GM18861 (cell line): ENCODE data around the gene TSEN54.

Source experiments
- ATAC-seq: cut with Tn5 transposase; IDR thresholded peaks from one replicate; pipeline ENCODE4 v1.9.1; 2021; ENCODE audit not compliant: unreplicated experiment

Gene TSEN54

GRCh38 chr17:75503976-75504346 lies 12.4 kb upstream of the TSEN54 start:
- ATAC-seq: no peak

DNA sequence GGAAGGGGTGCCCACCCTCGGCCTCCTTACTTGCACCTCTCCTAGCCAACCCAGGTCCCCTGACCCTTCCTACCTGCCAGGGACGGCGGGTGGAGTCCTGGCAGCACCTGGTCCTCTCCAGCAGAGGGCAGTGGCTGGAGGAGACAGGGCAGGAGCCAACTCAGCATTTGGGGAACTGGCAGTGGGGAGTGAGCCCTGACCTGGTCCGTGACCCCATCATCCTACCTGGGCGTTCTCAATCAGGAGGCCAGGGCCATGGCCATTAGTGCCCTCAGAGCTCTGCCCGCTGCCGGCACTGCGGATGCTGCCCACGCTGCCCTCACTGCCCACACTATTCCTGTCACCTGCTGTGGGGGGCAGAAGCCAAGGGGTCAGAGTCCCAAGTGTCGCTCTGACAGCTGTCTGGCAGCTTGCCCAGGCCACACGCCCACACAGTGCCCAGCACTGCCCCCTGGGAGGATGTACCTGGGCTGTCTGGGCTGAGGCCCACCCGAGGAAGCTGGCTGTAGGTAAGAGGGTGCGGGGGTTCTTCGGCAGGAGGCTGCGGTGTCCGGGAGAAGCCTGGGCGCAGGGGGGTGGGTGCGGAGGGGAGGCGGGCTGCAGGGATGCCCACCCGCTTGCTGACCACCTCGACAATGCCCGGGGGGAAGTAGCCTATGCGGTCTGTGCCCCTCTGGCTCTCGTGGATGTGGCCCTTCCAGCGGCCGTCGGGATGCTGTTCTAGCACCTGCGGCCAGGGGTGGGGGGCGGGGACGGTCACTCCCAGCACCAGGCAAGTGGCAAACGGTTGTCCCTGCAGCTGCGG lies 11.8 kb upstream of the TSEN54 start:
- no peak for ATAC-seq

GRCh38 chr17:75505152-75505409 lies 11.2 kb upstream of the TSEN54 start:
- ATAC-seq: no peak

- no peak for ATAC-seq
These were observed 10.7 kb upstream of the TSEN54 start for GRCh38 chr17:75505640-75506039.

DNA sequence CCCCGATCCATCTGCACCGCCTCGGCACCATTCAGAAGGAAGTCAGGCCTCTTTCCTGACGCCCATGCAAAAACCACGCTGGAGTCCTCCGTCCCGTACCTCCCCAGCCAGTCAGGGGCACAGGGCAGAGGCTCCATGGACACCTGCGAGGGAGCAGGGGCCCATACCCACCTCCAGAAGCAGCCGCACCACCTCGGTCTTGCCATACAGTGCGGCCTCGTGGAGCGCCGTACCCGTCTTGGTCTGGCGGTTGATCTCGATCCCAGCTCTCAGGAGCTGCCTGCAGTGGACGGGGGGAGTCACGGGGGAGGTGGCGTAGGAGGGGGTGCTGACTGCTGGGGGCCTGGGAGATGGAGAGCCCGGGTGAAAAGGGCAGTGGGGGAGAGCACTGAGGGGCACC lies 10.2 kb upstream of the TSEN54 start:
- ATAC-seq: no peak

DNA sequence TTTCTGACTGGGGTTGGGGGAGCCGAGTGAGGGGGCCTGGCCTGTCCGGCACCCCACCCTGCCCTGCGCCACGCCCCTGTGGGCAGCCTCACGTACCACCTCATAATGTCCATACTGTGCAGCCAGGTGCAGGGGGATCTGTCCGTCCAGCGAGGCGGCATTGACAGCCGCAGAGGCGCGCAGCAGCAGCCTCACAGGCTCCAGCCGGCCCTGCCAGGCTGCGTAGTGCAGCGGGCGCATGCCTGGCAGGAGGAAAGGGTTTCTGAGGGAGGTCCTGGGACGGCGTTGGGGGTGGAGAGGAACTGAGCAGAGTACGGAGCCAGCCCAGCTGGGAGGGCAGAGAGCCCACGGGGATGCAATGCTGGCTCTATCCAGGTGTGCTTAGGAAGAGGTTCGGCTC lies 9.4 kb upstream of the TSEN54 start:
- ATAC-seq: no peak

DNA sequence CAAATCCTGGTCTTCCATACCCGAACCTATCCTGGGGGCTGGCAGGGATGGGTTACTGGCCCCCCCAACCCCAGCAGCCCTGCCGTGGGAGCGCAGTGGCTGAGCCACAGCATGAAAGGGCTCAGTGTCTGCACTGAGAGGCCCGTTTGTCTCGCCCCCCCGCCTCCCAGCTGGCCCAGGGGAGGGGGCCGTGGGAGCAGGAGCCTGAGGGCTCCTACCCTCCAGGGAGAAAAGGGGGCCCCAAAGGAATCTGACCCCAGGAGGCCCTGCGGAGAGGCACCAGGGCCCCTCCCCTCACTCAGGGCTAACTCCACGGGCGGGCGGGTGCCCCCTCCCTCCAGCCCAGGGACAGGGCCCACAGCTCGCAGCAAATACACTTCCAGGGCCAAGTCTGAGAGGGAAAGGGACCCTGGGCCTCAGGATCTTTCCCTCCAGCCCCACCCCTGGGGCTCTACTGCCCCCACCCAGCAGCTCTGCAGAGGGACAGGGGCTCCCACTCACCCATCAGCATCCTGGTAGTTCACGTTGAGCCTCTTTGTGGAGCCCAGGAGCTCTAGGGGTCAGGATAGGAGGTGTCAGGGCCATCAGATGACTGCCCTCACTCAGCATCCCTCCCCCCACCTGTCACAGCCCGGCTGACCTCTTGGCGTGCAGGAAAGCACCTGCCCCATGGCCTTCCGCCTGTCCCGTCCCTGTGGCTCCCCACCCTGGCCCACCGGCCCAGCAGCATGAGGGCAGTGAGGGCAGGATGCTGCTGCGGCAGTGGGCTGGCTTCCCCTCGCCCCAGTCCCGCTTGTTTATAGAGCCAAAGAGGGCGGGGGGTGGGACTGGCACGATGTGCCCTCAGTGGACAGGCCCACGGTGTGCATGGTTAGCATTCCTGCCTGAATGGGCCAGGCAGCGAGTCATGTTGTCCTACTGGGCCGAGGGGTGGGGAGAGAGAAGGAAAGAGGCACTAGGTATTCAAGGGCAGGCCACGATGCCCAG lies 8.3 kb upstream of the TSEN54 start:
- no peak for ATAC-seq

DNA sequence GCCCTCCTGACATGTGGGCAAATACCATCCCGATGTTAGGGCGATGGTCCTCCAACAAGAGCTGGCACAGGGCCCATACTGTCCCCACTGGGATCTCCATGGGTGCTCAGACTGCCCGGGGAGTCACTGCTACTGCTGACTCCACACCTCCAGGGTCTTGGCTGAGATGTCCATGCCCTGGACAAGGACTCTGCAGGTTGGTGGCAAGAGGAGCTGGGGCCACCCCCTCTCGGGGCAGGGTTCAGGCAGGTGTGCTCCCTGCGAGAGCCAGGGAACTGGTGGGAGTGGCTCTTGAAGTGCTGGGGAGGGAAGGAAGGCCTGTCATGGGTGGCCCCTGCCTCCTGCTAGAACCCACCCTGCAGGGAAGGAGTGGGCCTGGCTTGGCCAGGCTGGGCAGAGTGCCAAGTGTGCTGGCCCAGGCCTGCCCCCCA lies 7.4 kb upstream of the TSEN54 start:
- no peak for ATAC-seq

DNA sequence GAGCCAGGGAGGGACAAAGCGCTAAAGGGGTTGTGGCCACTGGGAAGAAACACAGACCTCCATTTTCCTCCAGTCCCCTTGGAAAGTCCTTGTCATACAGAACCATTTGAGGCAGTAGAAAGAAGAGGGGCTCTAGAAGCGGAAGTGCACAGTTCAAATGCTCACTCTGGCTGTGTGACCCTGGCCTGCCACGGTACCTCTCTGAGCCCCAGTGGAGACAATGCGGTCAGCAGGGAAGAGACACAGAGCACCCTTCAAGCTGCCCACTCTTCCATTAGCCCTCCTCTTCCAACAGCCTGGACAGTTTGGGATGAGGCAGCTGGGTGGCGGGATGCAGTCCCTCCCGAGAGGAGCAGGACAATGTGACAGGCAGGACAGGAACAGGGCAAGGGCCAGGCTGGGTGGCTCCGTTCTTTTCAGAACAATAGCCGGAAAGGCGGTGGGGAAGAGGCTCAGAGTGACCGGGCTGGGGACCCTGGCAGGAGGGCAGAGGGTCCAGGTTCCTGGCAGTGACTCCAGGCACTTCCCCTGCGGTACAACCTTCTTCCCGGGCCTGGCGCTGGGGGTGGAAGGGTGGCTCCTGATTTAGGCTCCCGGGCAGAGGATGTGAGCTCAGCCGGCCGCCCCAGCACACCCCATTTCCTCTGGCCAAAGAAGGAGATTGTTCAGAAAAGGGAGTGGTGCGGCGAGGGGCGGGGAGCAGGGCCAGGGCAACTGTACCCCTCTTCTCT lies 6.6 kb upstream of the TSEN54 start:
- no peak for ATAC-seq

- no peak for ATAC-seq
These were observed 5.1 kb upstream of the TSEN54 start for GRCh38 chr17:75511270-75511609.

- no peak for ATAC-seq
These were observed 4.4 kb upstream of the TSEN54 start for GRCh38 chr17:75511610-75512575.

DNA sequence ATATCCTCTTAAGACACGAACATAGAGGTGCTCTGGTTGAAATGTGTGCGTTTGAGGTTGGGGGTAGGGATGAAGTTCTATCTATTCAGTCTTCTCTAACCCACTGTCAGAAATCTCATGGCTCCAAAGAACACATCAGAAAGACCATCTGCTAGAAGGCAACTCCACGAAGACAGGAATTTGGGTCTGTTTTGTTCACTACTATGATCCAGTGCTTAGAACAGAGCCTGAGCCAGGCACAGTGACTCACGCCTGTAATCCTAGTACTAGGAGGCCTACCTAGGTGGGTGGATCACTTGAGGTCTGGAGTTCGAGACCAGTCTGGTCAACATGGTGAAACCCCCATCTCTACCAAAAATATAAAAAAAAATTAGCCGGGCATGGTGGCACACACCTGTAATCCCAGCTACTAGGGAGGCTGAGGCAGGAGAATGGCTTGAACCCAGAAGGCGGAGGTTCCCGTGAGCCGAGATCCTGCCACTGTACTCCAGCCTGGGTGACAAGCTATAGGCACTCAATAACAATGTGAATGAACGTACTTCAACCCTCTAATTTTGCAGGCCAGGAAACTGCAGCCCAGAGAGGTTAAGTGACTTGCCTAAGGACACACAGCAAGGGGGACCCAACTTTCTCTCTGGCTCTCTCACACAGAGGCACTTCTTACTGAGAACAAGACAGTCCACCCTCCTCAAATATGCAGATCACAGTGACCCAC lies 3.2 kb upstream of the TSEN54 start:
- no peak for ATAC-seq

- ATAC-seq: no peak
These were observed 2.7 kb upstream of the TSEN54 start for GRCh38 chr17:75513641-75514000.

DNA sequence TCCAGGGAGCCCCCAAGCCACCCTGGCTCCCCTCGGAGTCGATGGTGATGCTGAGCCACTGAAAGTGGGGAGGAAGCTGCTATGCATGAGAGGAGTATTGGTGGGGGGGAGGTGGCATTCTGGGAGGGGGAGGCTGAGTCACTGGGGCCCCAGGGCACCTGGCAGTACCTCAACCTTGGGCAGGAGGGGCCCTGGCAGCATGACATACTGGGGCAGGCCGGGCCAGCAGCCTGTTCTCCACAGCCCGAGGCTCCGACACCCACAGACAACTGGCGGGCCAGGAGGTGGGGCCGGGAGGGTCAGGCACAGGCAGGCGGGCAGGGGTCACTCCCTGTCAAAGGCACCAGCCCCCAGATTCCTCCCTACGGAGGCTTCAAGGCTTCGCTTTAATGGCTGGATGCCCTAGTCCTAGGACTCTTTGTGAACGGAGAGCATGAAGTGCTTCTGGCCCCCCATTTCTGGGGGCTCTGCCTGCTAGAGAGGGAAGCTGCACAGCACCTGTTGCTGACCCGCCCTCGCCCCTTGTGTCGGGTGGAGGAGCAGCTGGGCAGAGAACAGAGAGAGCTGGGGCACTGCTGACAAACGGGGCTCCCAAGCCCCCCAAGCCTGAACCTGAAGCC lies 1.9 kb upstream of the TSEN54 start:
- ATAC-seq: no peak

DNA sequence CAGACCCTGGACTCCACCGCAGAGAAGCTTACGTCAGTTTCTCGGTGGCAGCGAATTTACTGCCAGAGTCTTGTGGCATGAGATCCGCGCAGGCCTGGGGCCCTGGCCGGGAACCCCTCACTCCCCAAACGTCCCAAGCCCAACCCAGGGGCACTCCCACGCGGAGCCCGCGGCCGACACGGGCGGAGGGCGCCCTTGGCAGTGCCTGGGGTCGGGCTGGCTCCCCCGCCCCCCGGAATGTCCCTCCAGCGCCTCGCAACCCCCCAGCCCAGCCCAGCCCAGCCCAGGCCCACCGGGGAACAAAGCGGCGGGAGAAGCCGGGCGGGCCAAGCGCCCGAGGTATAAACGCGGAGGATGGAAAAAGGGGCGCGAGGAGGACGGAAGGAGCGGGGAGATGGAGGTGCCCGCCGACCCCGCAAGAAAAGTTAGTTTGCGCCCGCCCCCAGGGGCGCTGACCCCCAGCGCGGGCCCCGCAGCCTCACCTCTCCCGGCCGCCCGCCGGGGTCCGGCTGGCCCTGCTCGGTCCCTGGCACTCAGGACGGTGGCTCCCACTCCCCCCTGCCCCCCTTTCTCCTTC lies 1.3 kb upstream of the TSEN54 start:
- no peak for ATAC-seq

- peak; percentile 26 for ATAC-seq
These were observed 653 bp upstream of the TSEN54 start, which contains the start of gene CASKIN2 for GRCh38 chr17:75515496-75516254. TSS of gene CASKIN2 (minus strand) at chr17:75515537. CDS start at chr17:75513804, 1,733 bp downstream.

DNA sequence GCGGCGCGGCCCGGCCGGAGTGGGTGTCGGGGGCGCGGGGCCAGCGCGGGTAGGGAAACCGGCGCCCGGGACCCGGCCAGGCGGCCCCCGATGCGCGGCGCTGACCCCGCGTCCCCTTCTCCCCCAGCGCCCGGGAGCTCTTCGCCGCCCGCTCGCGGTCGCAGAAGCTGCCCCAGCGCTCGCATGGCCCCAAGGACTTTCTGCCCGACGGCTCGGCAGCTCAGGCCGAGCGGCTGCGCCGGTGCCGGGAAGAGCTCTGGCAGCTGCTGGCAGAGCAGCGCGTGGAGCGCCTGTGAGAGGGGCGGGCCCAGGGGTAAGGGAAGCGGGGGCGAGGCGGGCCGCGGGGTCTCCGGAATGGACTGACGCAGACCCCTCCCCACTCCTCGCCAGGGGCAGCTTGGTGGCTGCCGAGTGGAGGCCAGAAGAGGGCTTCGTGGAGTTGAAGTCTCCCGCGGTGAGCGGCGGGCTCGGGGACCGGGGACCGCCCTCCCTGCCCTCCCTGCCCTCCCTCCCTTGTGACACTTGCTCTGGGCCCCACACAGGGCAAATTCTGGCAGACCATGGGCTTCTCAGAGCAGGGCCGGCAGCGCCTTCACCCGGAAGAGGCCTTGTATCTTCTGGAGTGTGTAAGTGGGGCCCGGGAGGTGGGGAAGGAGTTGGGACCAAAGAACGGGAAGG lies 430 bp downstream of the TSEN54 start:
- peak; percentile 20 for ATAC-seq
